NK-92 (cell line): ENCODE measurements around the gene COL7A1.
A peak's percentile ranks its signal among the peaks of the same experiment; 100 is the strongest.

ENCODE experiments used
- DNase-seq: peaks from one replicate; lab custom pipeline; 2025; ENCODE audit not compliant: unreplicated experiment; lab: John Stamatoyannopoulos, UW

COL7A1 gene

GRCh38 chr3:48619541-48620524 is 24.7 kb upstream of the COL7A1 start:
- no peak for DNase-seq

- no peak for DNase-seq
Observed at GRCh38 chr3:48617559-48617958, 22.4 kb upstream of the COL7A1 start.

GRCh38 chr3:48614044-48614443 is 18.9 kb upstream of the COL7A1 start:
- DNase-seq, result no peak

- DNase-seq, result no peak
Observed at GRCh38 chr3:48612309-48612708, 17.2 kb upstream of the COL7A1 start.

GRCh38 chr3:48609088-48610005 is 14.2 kb upstream of the COL7A1 start, which contains the start of gene UQCRC1:
Gene UQCRC1 (minus strand): TSS chr3:48609646. CDS start chr3:48609620, 26 bp downstream.
- DNase-seq, result peak; percentile 23

- DNase-seq, result no peak
Observed at GRCh38 chr3:48607519-48607918, 12.4 kb upstream of the COL7A1 start.

- no peak for DNase-seq
Observed at GRCh38 chr3:48601622-48601994, 6.5 kb upstream of the COL7A1 start.

GRCh38 chr3:48600711-48601621 is 5.8 kb upstream of the COL7A1 start:
- DNase-seq, result no peak

- DNase-seq, result no peak
Observed at GRCh38 chr3:48599509-48600285, 4.6 kb upstream of the COL7A1 start.

GRCh38 chr3:48599077-48599501 is 4.0 kb upstream of the COL7A1 start:
- DNase-seq, result no peak

- DNase-seq, result no peak
Observed at GRCh38 chr3:48598323-48599076, 3.4 kb upstream of the COL7A1 start.

- no peak for DNase-seq
Observed at GRCh38 chr3:48597408-48597800, 2.3 kb upstream of the COL7A1 start.

- no peak for DNase-seq
Observed at GRCh38 chr3:48596676-48597407, 1.7 kb upstream of the COL7A1 start.

GRCh38 chr3:48596157-48596556 is 1.0 kb upstream of the COL7A1 start:
- no peak for DNase-seq

GRCh38 chr3:48595526-48596121 is 495 bp upstream of the COL7A1 start:
- no peak for DNase-seq

- DNase-seq, result no peak
Observed at GRCh38 chr3:48594417-48595049, 596 bp downstream of the COL7A1 start.

GRCh38 chr3:48593337-48593736 is 1.8 kb downstream of the COL7A1 start:
- DNase-seq, result no peak
